Activated CD8-positive, alpha-beta memory T cell treated with anti-CD3 and anti-CD28 coated beads for 24 hours (primary cell): ENCODE results near the gene FGF14.

Source experiments
- DNase-seq: peaks from one replicate; pipeline ENCODE4 v3.0.0-alpha.2; 2020

The FGF14 gene

GRCh38 chr13:102361113-102361512 lies 40.7 kb downstream of the FGF14 start:
- no peak for DNase-seq

- no peak for DNase-seq
Observed at GRCh38 chr13:102359264-102359663, 42.6 kb downstream of the FGF14 start.

DNA sequence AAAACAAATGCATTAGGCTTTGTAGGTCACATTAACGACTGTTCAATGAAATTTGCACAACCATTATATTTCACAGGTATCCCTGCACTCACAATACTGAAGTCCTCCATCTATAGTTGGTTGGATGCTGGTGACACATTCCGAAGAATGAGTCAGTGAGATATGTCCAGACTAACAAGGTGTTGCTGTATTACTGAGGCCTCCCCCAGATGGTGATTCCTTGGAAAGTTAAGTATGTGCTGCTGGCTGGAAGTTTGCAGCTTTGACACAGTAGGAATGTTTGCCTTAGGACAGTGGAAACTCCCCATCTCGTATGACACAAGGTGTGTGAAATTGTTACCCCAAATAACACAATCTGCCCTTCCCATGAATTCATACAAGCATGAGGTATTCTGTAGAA lies 46.6 kb downstream of the FGF14 start:
- DNase-seq = no peak

DNA sequence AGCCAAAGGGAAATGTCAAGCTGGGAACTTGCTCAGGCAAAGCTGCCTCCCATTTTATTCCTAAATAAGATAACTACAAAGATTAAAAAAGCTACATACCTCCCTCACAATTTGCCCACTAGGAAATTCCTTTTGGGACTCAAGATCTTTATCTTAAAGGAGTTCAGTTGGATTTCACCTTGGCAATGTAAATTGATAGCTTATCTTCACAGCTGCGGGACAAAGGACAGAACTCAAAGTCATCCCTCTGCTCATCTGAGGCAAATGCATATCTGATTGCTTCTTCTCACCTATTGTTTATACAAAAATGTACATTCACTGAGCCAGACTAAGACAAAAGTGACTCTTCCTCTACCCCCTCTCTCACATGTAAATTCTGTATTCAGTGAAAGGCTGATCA lies 47.8 kb downstream of the FGF14 start:
- DNase-seq = no peak

- DNase-seq = no peak
Observed at GRCh38 chr13:102351521-102351920, 50.3 kb downstream of the FGF14 start.

DNA sequence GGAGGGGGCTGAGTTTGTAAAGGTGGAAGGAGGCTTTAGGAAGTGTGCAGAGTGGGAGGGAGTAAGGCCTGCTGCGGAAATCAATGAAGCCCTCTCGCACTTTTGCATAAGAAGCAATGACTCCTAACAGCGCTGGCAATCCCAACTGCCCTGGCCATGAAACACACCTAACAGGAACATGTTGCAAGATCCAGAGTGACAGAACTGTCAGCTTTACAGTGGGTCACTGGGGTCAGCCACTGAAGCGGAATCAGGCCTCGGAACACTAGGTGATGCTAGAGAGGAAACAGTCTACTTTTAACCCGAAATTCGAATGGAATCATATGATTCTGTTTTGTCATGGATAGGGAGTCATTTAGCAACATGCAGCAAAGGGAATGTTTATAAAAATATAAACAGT lies 54.4 kb downstream of the FGF14 start:
- DNase-seq = no peak

- DNase-seq = no peak
Observed at GRCh38 chr13:102346769-102347168, 55.1 kb downstream of the FGF14 start.

GRCh38 chr13:102344410-102344809 lies 57.4 kb downstream of the FGF14 start:
- DNase-seq = no peak

- DNase-seq = no peak
Observed at GRCh38 chr13:102333320-102334198, 68.3 kb downstream of the FGF14 start.

GRCh38 chr13:102328909-102329308 lies 72.9 kb downstream of the FGF14 start:
- no peak for DNase-seq

DNA sequence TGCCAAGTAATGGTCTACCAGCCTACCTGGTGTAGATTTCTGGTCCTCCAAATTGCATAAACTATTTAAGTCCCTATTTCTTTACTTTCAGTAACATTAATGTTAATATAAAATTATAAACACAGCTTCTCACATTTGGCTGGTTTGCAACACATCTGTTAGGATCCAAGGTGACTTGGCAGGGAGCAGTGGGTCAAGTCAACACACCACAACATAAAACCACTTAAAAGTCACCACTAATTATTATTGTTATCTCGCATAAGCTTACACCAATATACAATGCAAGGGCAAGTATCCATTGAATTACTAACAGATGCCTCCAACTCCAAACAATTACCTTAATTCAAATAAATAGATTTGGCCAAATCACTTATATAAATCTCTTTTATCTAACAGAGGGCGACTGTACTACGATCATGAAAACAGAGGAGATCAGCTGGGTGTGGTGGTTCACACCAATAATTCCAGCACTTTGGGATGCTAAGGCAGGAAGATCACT lies 74.7 kb downstream of the FGF14 start:
- DNase-seq = no peak

- DNase-seq = no peak
Observed at GRCh38 chr13:102326381-102327118, 75.3 kb downstream of the FGF14 start.

GRCh38 chr13:102325321-102325720 lies 76.5 kb downstream of the FGF14 start:
- no peak for DNase-seq

DNA sequence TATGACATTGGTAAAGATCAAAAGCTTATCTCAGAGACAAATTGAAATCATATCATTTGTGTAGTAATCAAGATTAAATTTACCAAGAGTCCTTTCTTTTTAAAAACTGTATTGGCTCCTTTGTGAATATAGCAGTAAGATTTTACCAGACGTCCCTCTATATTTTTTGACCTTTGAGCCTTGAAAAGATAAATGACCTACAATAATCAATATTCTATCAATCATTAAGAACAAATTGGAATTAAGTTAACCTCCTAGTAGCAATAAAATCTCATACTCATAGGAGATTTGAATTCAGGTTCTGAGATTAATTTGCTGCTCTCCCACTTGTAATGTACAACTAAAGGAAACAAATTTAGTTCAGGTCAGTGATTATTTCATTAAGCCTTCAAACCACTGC lies 78.3 kb downstream of the FGF14 start:
- DNase-seq = no peak

GRCh38 chr13:102323012-102323411 lies 78.8 kb downstream of the FGF14 start:
- DNase-seq = no peak

GRCh38 chr13:102322211-102322610 lies 79.6 kb downstream of the FGF14 start:
- DNase-seq = no peak

GRCh38 chr13:102318233-102318632 lies 83.6 kb downstream of the FGF14 start:
- DNase-seq = no peak

- no peak for DNase-seq
Observed at GRCh38 chr13:102317593-102317992, 84.3 kb downstream of the FGF14 start.

DNA sequence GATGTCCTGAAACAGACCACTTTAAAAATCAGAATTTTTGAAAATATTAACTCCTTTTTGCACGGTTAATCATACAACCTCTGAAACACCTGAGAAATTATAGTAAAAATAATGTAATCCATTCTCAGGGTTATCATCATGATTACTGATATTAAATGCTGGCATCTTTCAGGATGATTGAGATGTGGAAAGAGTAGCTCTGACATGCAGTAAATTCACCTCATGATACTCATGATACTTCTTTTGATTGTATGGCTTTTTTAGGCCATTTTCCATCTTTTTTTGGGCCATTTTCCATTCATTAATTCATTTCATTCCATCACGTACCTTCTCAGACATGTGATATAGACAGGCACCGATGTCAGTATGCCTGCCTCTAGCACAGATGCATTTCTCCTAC lies 85.1 kb downstream of the FGF14 start:
- DNase-seq = no peak

DNA sequence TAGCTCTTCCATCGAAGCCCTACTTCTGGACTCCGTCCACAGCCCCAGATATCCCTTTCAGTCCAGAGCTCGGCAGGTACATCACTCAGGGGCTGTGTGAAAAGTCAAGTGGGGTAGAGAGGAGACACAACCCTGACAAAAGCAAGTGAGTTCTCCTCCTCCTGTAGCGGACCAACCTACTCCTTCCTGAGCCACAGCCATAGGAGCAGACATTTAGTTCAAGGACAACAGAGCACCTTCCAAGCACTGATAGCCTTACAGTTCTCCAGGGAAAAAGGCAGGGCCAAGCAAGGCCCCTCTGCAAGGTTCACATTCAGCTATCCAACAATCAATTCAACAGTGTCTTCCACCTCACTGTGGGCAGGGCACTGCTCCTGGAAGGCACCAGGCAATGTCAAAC lies 89.0 kb downstream of the FGF14 start:
- DNase-seq = no peak

DNA sequence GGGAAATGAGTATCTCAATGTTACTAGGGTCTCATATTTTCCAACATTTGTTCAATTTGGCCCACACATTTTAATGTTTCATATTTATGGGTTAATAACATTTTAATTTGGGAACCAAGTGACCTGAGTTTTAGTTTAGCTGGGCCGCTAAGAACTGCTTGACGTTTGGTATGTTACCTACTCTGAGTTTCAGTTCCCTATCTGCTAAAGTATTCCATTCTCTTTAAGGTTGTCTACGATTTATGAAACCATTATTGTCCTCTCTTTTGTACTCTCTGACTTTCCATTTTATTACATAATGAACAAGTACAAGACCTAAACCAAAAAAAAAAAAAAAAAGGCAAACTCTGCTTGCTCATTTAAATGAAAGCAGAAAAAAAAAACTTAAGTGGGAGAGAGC lies 89.9 kb downstream of the FGF14 start:
- no peak for DNase-seq

- no peak for DNase-seq
Observed at GRCh38 chr13:102311419-102311796, 90.4 kb downstream of the FGF14 start.

GRCh38 chr13:102310691-102311418 lies 91.0 kb downstream of the FGF14 start:
- no peak for DNase-seq

DNA sequence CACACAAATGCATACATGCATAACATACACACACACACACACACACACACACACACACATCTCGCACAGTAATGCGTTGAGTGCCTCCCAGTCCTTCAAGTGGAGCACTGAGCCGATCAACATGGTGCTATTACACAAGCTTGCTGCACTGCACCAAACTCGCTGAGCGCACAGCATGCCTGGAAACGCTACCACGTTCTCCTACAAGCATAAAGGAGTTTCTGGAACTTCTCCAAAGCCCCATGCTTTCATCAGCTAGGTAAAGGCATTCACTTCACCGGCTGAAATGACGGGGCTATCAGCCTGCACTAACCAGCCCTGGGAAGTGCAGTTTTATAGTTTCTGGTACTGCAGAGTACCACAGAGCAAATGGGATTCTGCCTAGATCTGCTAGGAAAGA lies 92.7 kb downstream of the FGF14 start:
- DNase-seq = no peak
